ENCODE data around the gene SRMS. TPM values are rescaled to one million over a fixed set of nuclear protein-coding genes. Genes with fewer than 3 reads are reported as not detected.

SRMS gene
- total and polyA plus RNA-seq, 7 donors: 0.19 to 2.4 TPM; not detected in 5

- 76 to 88% methylated on average over 22 of the region's 22 CpGs for WGBS, 2 donors
- intact Hi-C loops (cut with DNase I): no loop called here
- DNase-seq: no peak
- Histone ChIP-seq H3K27me3 (no peaks in the 10 kb centered on the region), H3K27ac (no peak overlapping the region), H3K36me3 (peaks cover 10 to 30% (median 15%) of the 10 kb centered on the region in 4 donors), H3K4me3 (no peak overlapping the region), H3K9me3 (no peaks in the 10 kb centered on the region), H3K4me1 (no peaks in the 10 kb centered on the region)
- no peak for TF ChIP-seq POLR2A (IDR thresholded peaks at IDR 0.05)
- TF ChIP-seq POLR2AphosphoS5 (IDR thresholded peaks at IDR 0.05): no peak
- TF ChIP-seq, protein P1, sequence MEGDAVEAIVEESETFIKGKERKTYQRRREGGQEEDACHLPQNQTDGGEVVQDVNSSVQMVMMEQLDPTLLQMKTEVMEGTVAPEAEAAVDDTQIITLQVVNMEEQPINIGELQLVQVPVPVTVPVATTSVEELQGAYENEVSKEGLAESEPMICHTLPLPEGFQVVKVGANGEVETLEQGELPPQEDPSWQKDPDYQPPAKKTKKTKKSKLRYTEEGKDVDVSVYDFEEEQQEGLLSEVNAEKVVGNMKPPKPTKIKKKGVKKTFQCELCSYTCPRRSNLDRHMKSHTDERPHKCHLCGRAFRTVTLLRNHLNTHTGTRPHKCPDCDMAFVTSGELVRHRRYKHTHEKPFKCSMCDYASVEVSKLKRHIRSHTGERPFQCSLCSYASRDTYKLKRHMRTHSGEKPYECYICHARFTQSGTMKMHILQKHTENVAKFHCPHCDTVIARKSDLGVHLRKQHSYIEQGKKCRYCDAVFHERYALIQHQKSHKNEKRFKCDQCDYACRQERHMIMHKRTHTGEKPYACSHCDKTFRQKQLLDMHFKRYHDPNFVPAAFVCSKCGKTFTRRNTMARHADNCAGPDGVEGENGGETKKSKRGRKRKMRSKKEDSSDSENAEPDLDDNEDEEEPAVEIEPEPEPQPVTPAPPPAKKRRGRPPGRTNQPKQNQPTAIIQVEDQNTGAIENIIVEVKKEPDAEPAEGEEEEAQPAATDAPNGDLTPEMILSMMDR (IDR thresholded peaks at IDR 0.05): no peak
- no peak for TF ChIP-seq EP300 (IDR thresholded peaks at IDR 0.05)
These were observed 38.3 kb upstream of the SRMS start for GRCh38 chr20:63585616-63586565.

DNA sequence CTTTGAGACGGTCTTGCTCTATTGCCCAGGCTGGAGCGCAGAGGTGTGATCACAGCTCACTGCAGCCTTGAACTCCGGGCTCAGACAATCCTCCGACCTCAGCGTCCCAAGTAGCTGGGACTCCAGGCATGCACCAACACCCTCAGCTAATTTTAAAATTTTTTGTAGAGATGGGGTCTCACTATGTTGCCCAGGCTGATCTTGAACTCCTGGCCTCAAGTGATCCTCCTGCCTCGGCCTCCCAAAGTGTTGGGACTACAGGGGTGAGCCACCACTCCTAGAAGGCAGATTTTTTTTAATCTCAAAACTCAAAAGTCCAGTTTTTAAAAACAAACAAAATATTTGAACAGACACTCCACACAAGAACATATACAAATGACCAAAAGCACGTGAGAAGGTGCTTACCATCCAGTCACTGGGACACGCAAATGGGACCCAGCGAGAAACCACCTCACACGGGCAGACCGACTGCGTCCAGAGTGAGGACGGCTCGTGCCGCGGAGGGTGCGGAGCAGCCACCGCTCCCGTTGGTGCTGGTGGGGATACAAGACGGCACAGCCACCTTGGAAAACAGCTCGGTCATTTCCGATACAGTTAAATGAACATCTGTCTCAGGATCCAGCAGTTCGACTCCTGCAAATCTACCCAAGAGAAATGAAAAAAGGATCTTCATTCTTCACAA is 35.0 kb upstream of the SRMS start:
- intact Hi-C loops (cut with DNase I): no loop called here
- Histone ChIP-seq H3K27ac (peak overlapping the region in 2 of 4 donors; percentile 28 to 36), H3K27me3 (no peaks in the 10 kb centered on the region), H3K9me3 (no peaks in the 10 kb centered on the region), H3K36me3 (no peaks in the 10 kb centered on the region), H3K4me3 (no peak overlapping the region), H3K4me1 (peaks cover 0 to 3% (median under 1%) of the 10 kb centered on the region in 4 donors)
- WGBS, 2 donors: 86 to 87% methylated on average over 23 of the region's 23 CpGs
- DNase-seq: no peak
- no peak for TF ChIP-seq EP300 (IDR thresholded peaks at IDR 0.05)
- no peak for TF ChIP-seq POLR2A (IDR thresholded peaks at IDR 0.05)
- TF ChIP-seq, protein P1 (IDR thresholded peaks at IDR 0.05): no peak
- TF ChIP-seq POLR2AphosphoS5 (IDR thresholded peaks at IDR 0.05): no peak

DNA sequence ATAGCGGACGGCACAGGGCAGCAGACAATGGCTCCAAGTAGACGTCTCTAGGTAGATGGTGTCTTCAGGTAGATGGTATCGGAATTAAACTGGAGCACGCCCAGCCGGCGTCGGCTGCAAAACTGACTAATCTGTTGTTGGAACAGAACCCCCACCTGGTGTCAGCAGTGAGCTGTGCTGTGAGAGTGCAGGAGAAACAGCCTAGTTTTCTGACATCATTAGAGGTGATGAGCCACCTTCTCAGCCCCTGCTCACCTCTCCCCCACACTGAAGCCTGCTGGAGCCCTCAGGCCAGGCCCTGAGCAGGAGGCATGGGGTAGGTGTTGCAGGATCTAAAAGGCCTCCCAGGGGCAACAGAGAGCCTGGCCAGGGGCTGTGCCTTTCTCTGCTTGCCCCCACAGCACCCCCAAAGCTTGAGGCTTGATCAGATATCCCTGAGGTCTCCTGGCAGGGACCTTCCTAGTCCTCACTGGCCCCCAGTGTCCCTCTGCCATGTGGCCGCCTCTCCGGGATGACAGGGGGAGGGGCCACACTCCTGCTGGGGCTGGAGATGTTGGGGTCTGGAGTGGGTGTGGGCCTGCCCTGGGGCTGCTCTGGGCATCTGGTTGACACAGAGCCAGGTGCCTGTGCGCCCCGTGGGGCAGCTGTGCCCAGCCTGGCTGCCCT is 33.4 kb upstream of the SRMS start:
- H3K36me3 ChIP-seq: no peaks in the 10 kb centered on the region
- H3K9me3 ChIP-seq: no peaks in the 10 kb centered on the region
- intact Hi-C loops (cut with DNase I): no loop called here
- 48 to 50% methylated on average over 12 of the region's 12 CpGs for WGBS, 2 donors
- H3K27ac ChIP-seq: no peak overlapping the region
- no peak overlapping the region for H3K4me3 ChIP-seq
- peaks cover 0 to 9% (median 4%) of the 10 kb centered on the region in 4 donors for H3K4me1 ChIP-seq
- TF ChIP-seq POLR2AphosphoS5 (IDR thresholded peaks at IDR 0.05): no peak
- no peak for TF ChIP-seq POLR2A (IDR thresholded peaks at IDR 0.05)
- no peak for TF ChIP-seq EP300 (IDR thresholded peaks at IDR 0.05)
- TF ChIP-seq, protein P1 (IDR thresholded peaks at IDR 0.05): no peak
- no peaks in the 10 kb centered on the region for H3K27me3 ChIP-seq
- DNase-seq: peak; percentile 57

- TF ChIP-seq POLR2AphosphoS5 (IDR thresholded peaks at IDR 0.05): no peak
- TF ChIP-seq, protein P1 (IDR thresholded peaks at IDR 0.05): no peak
- TF ChIP-seq EP300 (IDR thresholded peaks at IDR 0.05): no peak
- no peak for TF ChIP-seq POLR2A (IDR thresholded peaks at IDR 0.05)
- intact Hi-C loops (cut with DNase I): no loop called here
- no peak overlapping the region for H3K4me3 ChIP-seq
- H3K9me3 ChIP-seq: no peaks in the 10 kb centered on the region
- H3K27me3 ChIP-seq: no peaks in the 10 kb centered on the region
- DNase-seq: no peak
- peaks cover 0 to 18% (median 10%) of the 10 kb centered on the region in 4 donors for H3K4me1 ChIP-seq
- no peak overlapping the region for H3K27ac ChIP-seq
- WGBS, 2 donors: 71 to 83% methylated on average over 19 of the region's 19 CpGs
- H3K36me3 ChIP-seq: no peaks in the 10 kb centered on the region
These were observed 31.6 kb upstream of the SRMS start for GRCh38 chr20:63579017-63579694.
